Brain microvascular endothelial cell (primary cell): ENCODE results near the gene FCHSD2.
A peak's percentile ranks its signal among the peaks of the same experiment; 100 is the strongest.

Experiments used
- DNase-seq: peaks from one replicate; pipeline ENCODE4 v3.0.0-alpha.2; 2020
- H3K27ac ChIP-seq: fragments of 250-450 bp; sonication (Bioruptor Pico); 2 replicates; pipeline ENCODE4 v1.5.1; 2020; ENCODE audit warnings: mild to moderate bottlenecking, moderate library complexity
- H3K27me3 ChIP-seq: fragments of 250-450 bp; sonication (Bioruptor Pico); replicated peaks from 2 replicates; pipeline ENCODE4 v1.5.1; 2020; ENCODE audit warnings: mild to moderate bottlenecking
- H3K36me3 ChIP-seq: fragments of 250-450 bp; sonication (Bioruptor Pico); replicated peaks from 2 replicates; pipeline ENCODE4 v1.5.1; 2020; ENCODE audit warnings: mild to moderate bottlenecking
- H3K4me3 ChIP-seq: 2 replicates; pipeline ENCODE4 v1.5.1; 2011; ENCODE audit warnings: low read depth, mild to moderate bottlenecking, control low read depth, low read length, moderate library complexity
- in situ Hi-C: cut with HindIII; loops from 2 replicates; pipeline ENCODE4 v1.10.0; 2017; ENCODE audit warnings: low sequenced_read_pairs, low pct_ligation_motif_present
- TF ChIP-seq, protein P1 (sequence below): IDR thresholded peaks from 2 replicates; pipeline ENCODE4 v1.5.1; 2011; ENCODE audit warnings: low read depth, mild to moderate bottlenecking, moderate library complexity, low read length, control low read depth, inconsistent platforms; ENCODE audit errors: missing control alignments

FCHSD2 gene

DNA sequence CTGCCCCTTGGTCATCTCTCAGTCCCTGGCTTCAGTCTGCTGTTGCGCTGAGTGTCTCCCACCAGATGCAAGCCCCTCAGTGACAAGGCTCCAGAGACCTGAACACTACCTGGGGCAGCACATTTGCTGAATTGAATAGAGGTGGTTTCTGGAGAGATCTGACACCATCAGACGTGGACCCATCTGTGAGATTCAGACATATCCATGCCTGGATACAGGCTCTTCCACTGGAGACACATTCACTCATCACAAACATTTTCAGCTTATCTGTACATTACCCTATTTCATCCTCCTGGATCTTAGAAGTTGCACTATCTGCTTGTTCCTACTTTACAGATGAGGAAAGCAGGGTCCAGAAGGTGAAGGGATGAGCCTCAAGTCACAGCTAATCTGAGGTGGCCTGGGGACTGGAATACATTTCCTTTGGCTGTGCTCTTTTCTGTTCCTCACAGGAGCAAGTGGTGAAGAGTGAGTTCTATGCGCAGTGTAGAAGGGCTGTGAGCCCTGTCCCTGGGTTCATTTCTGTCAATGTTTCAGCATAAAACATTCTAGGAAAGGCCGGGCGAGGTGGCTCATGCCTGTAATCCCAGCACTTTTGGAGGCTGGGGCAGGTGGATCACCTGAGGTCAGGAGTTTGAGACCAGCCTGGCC lies 308.9 kb downstream of the FCHSD2 start:
- Histone ChIP-seq H3K4me3 (no peak overlapping the region), H3K27ac (no peak overlapping the region), H3K36me3 (no peaks in the 10 kb centered on the region), H3K27me3 (no peaks in the 10 kb centered on the region)
- TF ChIP-seq, protein P1, sequence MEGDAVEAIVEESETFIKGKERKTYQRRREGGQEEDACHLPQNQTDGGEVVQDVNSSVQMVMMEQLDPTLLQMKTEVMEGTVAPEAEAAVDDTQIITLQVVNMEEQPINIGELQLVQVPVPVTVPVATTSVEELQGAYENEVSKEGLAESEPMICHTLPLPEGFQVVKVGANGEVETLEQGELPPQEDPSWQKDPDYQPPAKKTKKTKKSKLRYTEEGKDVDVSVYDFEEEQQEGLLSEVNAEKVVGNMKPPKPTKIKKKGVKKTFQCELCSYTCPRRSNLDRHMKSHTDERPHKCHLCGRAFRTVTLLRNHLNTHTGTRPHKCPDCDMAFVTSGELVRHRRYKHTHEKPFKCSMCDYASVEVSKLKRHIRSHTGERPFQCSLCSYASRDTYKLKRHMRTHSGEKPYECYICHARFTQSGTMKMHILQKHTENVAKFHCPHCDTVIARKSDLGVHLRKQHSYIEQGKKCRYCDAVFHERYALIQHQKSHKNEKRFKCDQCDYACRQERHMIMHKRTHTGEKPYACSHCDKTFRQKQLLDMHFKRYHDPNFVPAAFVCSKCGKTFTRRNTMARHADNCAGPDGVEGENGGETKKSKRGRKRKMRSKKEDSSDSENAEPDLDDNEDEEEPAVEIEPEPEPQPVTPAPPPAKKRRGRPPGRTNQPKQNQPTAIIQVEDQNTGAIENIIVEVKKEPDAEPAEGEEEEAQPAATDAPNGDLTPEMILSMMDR: no peak
- DNase-seq: no peak
- in situ Hi-C loops: loop anchor here (25.0 kb wide), 1 partner anchor 354 kb away; no protein-coding TSS in a partner anchor

DNA sequence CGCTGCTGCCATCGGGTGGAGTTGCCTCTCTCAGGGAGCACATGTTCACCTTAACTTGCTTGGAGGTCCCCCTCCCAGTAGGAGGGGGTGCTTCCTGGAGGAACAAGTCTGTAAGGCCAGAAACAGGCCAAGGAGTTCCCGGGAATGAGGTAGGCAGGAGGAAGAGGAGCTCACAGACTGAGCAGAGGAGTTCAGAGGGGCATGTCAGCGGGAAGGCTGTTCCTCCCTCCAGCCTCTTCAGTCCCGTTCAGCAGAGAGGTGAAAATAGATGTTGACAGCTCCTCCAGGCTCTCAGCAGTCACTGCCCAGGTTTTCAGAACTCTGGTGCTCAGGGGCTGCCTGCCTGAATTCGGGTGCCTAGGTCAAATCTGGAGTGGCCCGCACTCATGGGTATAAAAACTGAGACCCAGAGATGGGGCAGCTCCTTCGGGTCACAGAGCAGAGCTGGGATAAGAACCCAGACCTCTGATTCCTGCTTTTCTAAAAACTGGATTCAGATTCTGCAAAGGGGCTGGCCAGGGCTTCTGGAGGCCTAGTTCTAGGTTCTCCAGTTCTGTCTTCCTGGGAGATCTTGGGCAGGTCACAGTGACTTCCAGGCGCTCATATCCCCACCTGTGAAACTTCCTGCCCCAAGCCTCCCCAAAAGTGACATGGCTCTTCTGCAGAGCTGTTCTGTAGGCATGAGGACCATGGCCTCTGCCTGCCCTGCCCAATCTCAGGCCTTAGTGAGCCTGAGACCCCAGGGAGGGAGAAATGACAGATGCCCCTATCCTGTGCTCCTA lies 309.6 kb downstream of the FCHSD2 start:
- in situ Hi-C loops: loop anchor here (25.0 kb wide), 1 partner anchor 355 kb away; no protein-coding TSS in a partner anchor
- TF ChIP-seq, protein P1: no peak
- no peaks in the 10 kb centered on the region for H3K36me3 ChIP-seq
- H3K27ac ChIP-seq: no peak overlapping the region
- no peak overlapping the region for H3K4me3 ChIP-seq
- no peak for DNase-seq
- H3K27me3 ChIP-seq: no peaks in the 10 kb centered on the region

DNA sequence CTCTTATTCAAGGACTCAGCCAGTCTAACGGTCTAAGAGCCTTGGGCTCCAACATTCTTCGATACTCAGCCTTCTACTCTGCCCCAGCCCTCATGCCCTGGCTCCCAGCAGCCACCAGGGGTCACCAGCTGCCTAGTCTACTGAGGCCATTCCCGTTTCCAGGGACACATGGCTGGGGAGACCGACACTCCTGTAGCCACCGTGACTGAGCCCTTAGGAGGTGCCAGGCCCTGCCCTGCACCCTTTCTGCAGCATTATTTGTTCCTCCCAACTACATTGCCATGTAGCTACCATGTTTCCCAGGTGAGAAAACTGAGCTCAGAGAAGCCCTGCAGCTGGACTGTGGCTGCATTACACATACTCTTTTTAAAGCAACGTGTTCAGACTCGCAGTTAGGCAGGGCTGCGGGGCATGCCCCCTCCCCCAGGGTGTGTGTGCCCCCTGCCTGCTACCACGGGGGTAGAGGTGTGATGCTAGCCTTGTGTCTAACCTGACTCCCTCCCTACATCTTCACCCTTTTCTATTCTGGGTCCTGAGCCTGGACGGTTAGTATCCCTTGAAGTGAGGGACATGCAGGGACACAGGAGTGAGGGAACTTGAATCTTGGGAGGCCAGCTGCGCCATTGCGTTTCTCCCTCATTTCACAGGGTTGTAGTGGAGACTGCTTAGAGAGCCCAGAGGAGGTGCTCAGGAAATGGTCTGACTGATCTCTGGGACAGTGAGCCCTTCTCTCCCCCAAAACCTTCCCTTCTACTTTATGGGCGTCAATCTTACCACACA lies 310.4 kb downstream of the FCHSD2 start:
- in situ Hi-C loops: loop anchor here (25.0 kb wide), 1 partner anchor 356 kb away; no protein-coding TSS in a partner anchor
- H3K36me3 ChIP-seq: no peaks in the 10 kb centered on the region
- DNase-seq: peak; percentile 63
- H3K27ac ChIP-seq: no peak overlapping the region
- H3K4me3 ChIP-seq: no peak overlapping the region
- TF ChIP-seq, protein P1: peak; percentile 99
- H3K27me3 ChIP-seq: no peaks in the 10 kb centered on the region

DNA sequence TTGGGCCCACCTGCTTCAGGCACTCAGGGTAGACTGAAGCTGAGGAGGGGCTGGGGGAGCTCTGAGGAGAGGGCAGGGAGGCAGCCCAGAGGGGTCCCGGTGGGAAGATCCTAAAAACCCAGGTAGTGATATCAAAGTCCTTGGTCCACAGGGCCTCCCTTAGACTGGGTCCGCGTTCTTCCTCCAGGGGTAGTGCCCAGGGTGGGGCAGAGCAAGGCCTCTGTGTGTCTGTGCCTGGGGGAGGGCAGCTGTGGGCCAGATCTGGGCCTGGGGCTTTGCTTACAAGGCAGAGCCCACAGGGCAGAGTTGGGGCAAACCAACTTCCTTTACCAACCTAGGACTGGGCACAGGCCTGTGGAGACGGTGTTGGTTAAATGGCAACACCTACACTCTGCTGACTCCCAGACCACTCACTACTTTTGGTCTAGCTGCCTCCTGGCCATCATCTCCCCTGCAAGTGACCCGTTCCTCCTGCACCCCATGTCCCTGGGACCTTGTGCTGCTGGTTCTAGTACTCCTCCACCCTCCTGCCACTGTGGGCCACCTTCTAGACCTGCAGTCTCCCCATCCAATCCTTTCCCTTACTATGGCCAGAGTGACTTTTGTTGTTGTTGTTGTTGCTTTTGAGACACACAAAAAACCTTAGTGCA lies 312.1 kb downstream of the FCHSD2 start:
- TF ChIP-seq, protein P1: no peak
- H3K27ac ChIP-seq: no peak overlapping the region

DNA sequence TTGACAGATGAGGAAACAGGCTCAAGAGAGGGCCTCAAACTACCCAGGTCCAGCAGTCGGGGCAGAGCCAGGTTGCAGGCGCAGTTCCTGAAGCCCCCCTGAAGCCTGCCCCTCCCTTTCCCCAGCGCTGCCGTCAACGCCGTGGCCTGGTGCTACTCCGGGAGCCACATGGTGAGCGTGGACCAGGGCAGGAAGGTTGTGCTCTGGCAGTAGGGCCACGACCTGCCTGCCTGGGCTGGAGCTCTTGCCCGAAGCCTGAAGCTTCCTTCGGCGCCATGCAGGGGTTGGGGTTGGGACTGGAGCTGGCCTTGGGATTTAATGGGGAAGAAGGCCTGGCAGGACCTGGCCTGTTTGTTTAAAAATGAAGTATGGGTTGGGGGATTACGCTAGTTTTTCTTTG lies 312.9 kb downstream of the FCHSD2 start:
- TF ChIP-seq, protein P1: no peak
- Histone ChIP-seq H3K27me3 (no peaks in the 10 kb centered on the region), H3K27ac (no peak overlapping the region), H3K4me3 (no peak overlapping the region), H3K36me3 (no peaks in the 10 kb centered on the region)
- in situ Hi-C loops: loop anchor here (25.0 kb wide), 1 partner anchor 358 kb away; no protein-coding TSS in a partner anchor
- no peak for DNase-seq

More for the DNA sequence above, 312.1 kb downstream of the FCHSD2 start:
- Histone ChIP-seq H3K27me3 (no peaks in the 10 kb centered on the region), H3K36me3 (no peaks in the 10 kb centered on the region), H3K4me3 (no peak overlapping the region)
- DNase-seq: no peak
- in situ Hi-C loops: loop anchor here (25.0 kb wide), 1 partner anchor 357 kb away; no protein-coding TSS in a partner anchor
